GM12874 (cell line): Measurements from ENCODE around the gene TRAK1.

ENCODE experiments used
- CTCF ChIP-seq: IDR thresholded peaks from 2 replicates; pipeline ENCODE4 v1.5.1; 2011; ENCODE audit warnings: low read depth, mild to moderate bottlenecking, control low read depth, low read length, moderate library complexity; ENCODE audit not compliant: insufficient read depth

TRAK1 gene

GRCh38 chr3:42084586-42084985, 6.6 kb upstream of the TRAK1 start:
- TF ChIP-seq CTCF: no peak

GRCh38 chr3:42085641-42086376, 5.3 kb upstream of the TRAK1 start:
- no peak for TF ChIP-seq CTCF

GRCh38 chr3:42088803-42089530, 2.2 kb upstream of the TRAK1 start:
- no peak for TF ChIP-seq CTCF

GRCh38 chr3:42092006-42092405, 849 bp downstream of the TRAK1 start:
- no peak for TF ChIP-seq CTCF

GRCh38 chr3:42094128-42094527, 3.0 kb downstream of the TRAK1 start:
- TF ChIP-seq CTCF: no peak

GRCh38 chr3:42094691-42095391, 3.7 kb downstream of the TRAK1 start:
- no peak for TF ChIP-seq CTCF

GRCh38 chr3:42095540-42095939, 4.4 kb downstream of the TRAK1 start:
- TF ChIP-seq CTCF: no peak
